SK-N-SH (cell line): Measurements from ENCODE around the gene SLC13A3. TPM values are rescaled to one million over a fixed set of nuclear protein-coding genes. Genes with fewer than 3 reads are reported as not detected.

Source experiments
- CTCF ChIA-PET: fragments of 300-600, 350-600 bp; formaldehyde crosslinking; extraction: SDS; loops from one replicate; lab custom pipeline; 2021; lab: Yijun Ruan, JAX
- POLR2A ChIA-PET: fragments of 350-600 bp; sonication (Branson Sonifier 250); formaldehyde crosslinking; extraction: SDS; loops from one replicate; lab custom pipeline; 2020; ENCODE audit warnings: antibody characterized with exemption, inconsistent platforms; lab: Yijun Ruan, JAX
- DNase-seq: peaks from one replicate; pipeline ENCODE4 v3.0.0; 2012
- H2AFZ ChIP-seq: fragments of 200-600 bp; sonication (generic); 2 replicates; pipeline ENCODE4 v1.8.1; 2016; ENCODE audit warnings: antibody characterized with exemption, mild to moderate bottlenecking, low read depth
- H3F3A ChIP-seq: fragments of 200-600 bp; sonication (generic); replicated peaks from 2 replicates; pipeline ENCODE3; 2016; ENCODE audit warnings: antibody characterized with exemption, mild to moderate bottlenecking; ENCODE audit not compliant: insufficient read depth
- H3K27ac ChIP-seq, 2 experiments: fragments of 200-500 bp in 1 of 2; fragments of 200-600 bp in 1 of 2; sonication (Bioruptor generic) in 1 of 2; sonication (generic), shearing (Covaris generic) in 1 of 2; 2 replicates each; pipeline versions ENCODE4 v1.5.1 to v1.6.1; 2014 to 2016; ENCODE audit warnings: low read depth in 2 of 2, inconsistent platforms in 1 of 2, low read length in 1 of 2, mild to moderate bottlenecking in 1 of 2, mixed read lengths in 1 of 2
- H3K27me3 ChIP-seq: fragments of 200-600 bp; sonication (generic), shearing (Covaris generic); 2 replicates; pipeline ENCODE4 v1.6.1; 2016; ENCODE audit warnings: mixed run types; ENCODE audit not compliant: insufficient read depth
- H3K36me3 ChIP-seq, 2 experiments: fragments of 200-500 bp in 1 of 2; fragments of 200-600 bp in 1 of 2; sonication (Bioruptor generic) in 1 of 2; sonication (generic) in 1 of 2; replicated peaks in 1 of 2; 2 replicates each; pipeline versions ENCODE3 to v1.5.1; 2014 to 2016; ENCODE audit warnings: low read length in 1 of 2, mild to moderate bottlenecking in 1 of 2; ENCODE audit not compliant: insufficient read depth in 2 of 2, control insufficient read depth in 1 of 2
- H3K4me1 ChIP-seq, 2 experiments: fragments of 200-500 bp in 1 of 2; fragments of 200-600 bp in 1 of 2; sonication (Bioruptor generic) in 1 of 2; sonication (generic), shearing (Covaris generic) in 1 of 2; 2 replicates each; pipeline versions ENCODE4 v1.5.1 to v1.6.1; 2014 to 2016; ENCODE audit warnings: low read depth in 1 of 2, low read length in 1 of 2, mixed run types in 1 of 2; ENCODE audit not compliant: insufficient read depth in 2 of 2, control insufficient read depth in 1 of 2
- H3K4me2 ChIP-seq: fragments of 200-600 bp; sonication (generic), shearing (Covaris generic); 2 replicates; pipeline ENCODE4 v1.6.1; 2017; ENCODE audit warnings: mixed run types
- H3K4me3 ChIP-seq, 2 experiments: fragments of 200-500 bp in 1 of 2; fragments of 200-600 bp in 1 of 2; sonication (Bioruptor generic) in 1 of 2; sonication (generic), shearing (Covaris generic) in 1 of 2; 2 replicates each; pipeline versions ENCODE4 v1.5.1 to v1.8.1; 2014 to 2016; ENCODE audit warnings: low read depth in 2 of 2, inconsistent platforms in 1 of 2, low read length in 1 of 2, mild to moderate bottlenecking in 1 of 2, mixed read lengths in 1 of 2, moderate library complexity in 1 of 2
- H3K79me2 ChIP-seq: fragments of 200-600 bp; sonication (generic); 2 replicates; pipeline ENCODE4 v1.8.1; 2017; ENCODE audit warnings: mild to moderate bottlenecking; ENCODE audit not compliant: insufficient read depth
- H3K9ac ChIP-seq: fragments of 200-600 bp; sonication (generic); 2 replicates; pipeline ENCODE4 v1.6.1; 2017; ENCODE audit warnings: mixed run types
- H3K9me2 ChIP-seq: fragments of 200-600 bp; sonication (generic); 2 replicates; pipeline ENCODE4 v1.6.1; 2017; ENCODE audit warnings: mixed run types
- H3K9me3 ChIP-seq: fragments of 200-600 bp; sonication (generic); 2 replicates; pipeline ENCODE4 v1.6.1; 2017; ENCODE audit warnings: mixed run types, mild to moderate bottlenecking, moderate library complexity
- H4K20me1 ChIP-seq: fragments of 200-600 bp; sonication (generic); 2 replicates; pipeline ENCODE4 v1.6.1; 2017; ENCODE audit warnings: mild to moderate bottlenecking, mixed run types; ENCODE audit not compliant: insufficient read depth
- CHD2 ChIP-seq: fragments of 150-350 bp; IDR thresholded peaks from 2 replicates; pipeline ENCODE4 v1.6.1; 2018; ENCODE audit warnings: low read length; ENCODE audit not compliant: partially characterized antibody
- CTCF ChIP-seq: fragments of 200-600 bp; sonication (generic); IDR thresholded peaks from 2 replicates; pipeline ENCODE4 v1.6.1; 2017; ENCODE audit warnings: antibody characterized with exemption, mild to moderate bottlenecking, moderate library complexity
- EP300 ChIP-seq, 2 experiments: IDR thresholded peaks; 2 replicates each; pipeline versions ENCODE4 v1.4.0 to v1.6.1; 2012; ENCODE audit warnings: borderline replicate concordance in 1 of 2, low read depth in 1 of 2, low read length in 1 of 2
- FOSL2 ChIP-seq: IDR thresholded peaks from 2 replicates; pipeline ENCODE4 v1.4.0; 2012; ENCODE audit warnings: low read depth, mild to moderate bottlenecking, moderate library complexity, borderline replicate concordance
- FOXJ3 ChIP-seq: sonication (generic); formaldehyde crosslinking; IDR thresholded peaks from 2 replicates; pipeline ENCODE4 v1.5.1; 2020; ENCODE audit warnings: mild to moderate bottlenecking, missing genetic modification reagents
- IRF3 ChIP-seq: fragments of 150-350 bp; IDR thresholded peaks from 2 replicates; pipeline ENCODE4 v1.6.1; 2016; ENCODE audit warnings: mild to moderate bottlenecking, low read depth, low read length
- JUND ChIP-seq: IDR thresholded peaks from 2 replicates; pipeline ENCODE4 v1.4.0; 2012
- MAX ChIP-seq: IDR thresholded peaks from 2 replicates; pipeline ENCODE4 v1.4.0; 2012; ENCODE audit warnings: low read depth
- NFIC ChIP-seq: IDR thresholded peaks from 2 replicates; pipeline ENCODE4 v1.4.0; 2012; ENCODE audit warnings: borderline replicate concordance
- POLR2AphosphoS5 ChIP-seq: IDR thresholded peaks from 2 replicates; pipeline ENCODE4 v1.6.1; 2012; ENCODE audit warnings: low read depth, low read length
- RXRA ChIP-seq: IDR thresholded peaks from 2 replicates; pipeline ENCODE4 v1.4.0; 2012; ENCODE audit warnings: low read depth, mild to moderate bottlenecking, borderline replicate concordance
- SMC3 ChIP-seq: IDR thresholded peaks from 2 replicates; pipeline ENCODE4 v1.6.1; 2012; ENCODE audit warnings: low read depth, low read length, improper control_type of control experiment
- USF1 ChIP-seq: IDR thresholded peaks from 2 replicates; pipeline ENCODE4 v1.4.0; 2012; ENCODE audit warnings: low read depth, borderline replicate concordance
- YY1 ChIP-seq: IDR thresholded peaks from 2 replicates; pipeline ENCODE4 v1.4.0; 2012; ENCODE audit warnings: low read depth, mild to moderate bottlenecking
- WGBS: methylation state at CpG from one replicate; pipeline ENCODE4 v1.1.6; 2017; ENCODE audit warnings: low lambda C conversion rate; 5-methylcytosine and 5-hydroxymethylcytosine counted together
- polyA plus RNA-seq, 3 experiments: library from polyadenylated mRNA; depleted of rRNA; stranded (reverse); fragments of >200 nt; gene quantifications; 2 replicates each; pipeline ENCODE4 v1.2.3, GENCODE V29; 2012

SLC13A3 gene
- polyA plus RNA-seq, 1 of the 3 experiments (the other 2 are of a cell fraction) = 0.10 TPM

GRCh38 chr20:46683011-46683667, 31.9 kb upstream of the SLC13A3 start:
- no peak overlapping the region for H3K4me3 ChIP-seq
- no peaks in the 10 kb centered on the region for H3F3A ChIP-seq
- H3K9me3 ChIP-seq = no peaks in the 10 kb centered on the region
- H2AFZ ChIP-seq = no peak overlapping the region
- H3K9ac ChIP-seq = no peak overlapping the region
- H3K27ac ChIP-seq = no peak overlapping the region
- H3K79me2 ChIP-seq = peaks cover 51% of the 10 kb centered on the region
- no peaks in the 10 kb centered on the region for H3K27me3 ChIP-seq
- no peak for TF ChIP-seq USF1
- TF ChIP-seq CTCF = no peak
- TF ChIP-seq JUND = no peak
- TF ChIP-seq POLR2AphosphoS5 = no peak
- TF ChIP-seq YY1 = no peak
- no peak for TF ChIP-seq CHD2
- TF ChIP-seq EP300 (IDR thresholded peaks at IDR 0.05; ENCODE audit: borderline replicate concordance in 1 of 2, low read depth in 1 of 2, low read length in 1 of 2) = no peak
- no peak for TF ChIP-seq FOSL2
- no peak for TF ChIP-seq SMC3
- TF ChIP-seq IRF3 = no peak
- TF ChIP-seq RXRA = no peak
- TF ChIP-seq MAX = no peak
- TF ChIP-seq NFIC = no peak
- TF ChIP-seq FOXJ3 (CRISPR knock-in tag) = no peak
- H3K4me2 ChIP-seq = no peak overlapping the region
- POLR2A ChIA-PET = no interaction called here
- no peak for DNase-seq
- 0 out of 2 replicates have a peak, but pooled peaks cover 24% of the 10 kb centered on the region for H4K20me1 ChIP-seq
- H3K9me2 ChIP-seq = no peaks in the 10 kb centered on the region
- WGBS = 67% methylated on average over 12 of the region's 12 CpGs
- peaks cover 4 to 10% of the 10 kb centered on the region in 2 experiments; a peak in 3 of 4 replicates for H3K4me1 ChIP-seq
- peaks cover 17 to 30% of the 10 kb centered on the region in 2 experiments for H3K36me3 ChIP-seq
- CTCF ChIA-PET = interaction anchor here (0.8 to 6.4 kb wide), 13 partner anchors 11 to 169 kb away, joined by 3 to 116 read pairs (median 4); partner anchors contain the start of gene ZNF334
